CD4-positive, alpha-beta T cell treated with Interferon gamma for 1 hour (primary cell): Measurements from ENCODE around the gene FYTTD1.
A peak's percentile ranks its signal among the peaks of the same experiment; 100 is the strongest.

Source experiments
- DNase-seq: peaks from one replicate; pipeline ENCODE4 v3.0.0-alpha.2; 2020

The FYTTD1 gene

GRCh38 chr3:197737749-197738462 lies 11.8 kb upstream of the FYTTD1 start:
- no peak for DNase-seq

GRCh38 chr3:197742787-197743186 lies 6.9 kb upstream of the FYTTD1 start:
- no peak for DNase-seq

- no peak for DNase-seq
These were observed 3.5 kb upstream of the FYTTD1 start for GRCh38 chr3:197746209-197746608.

GRCh38 chr3:197746801-197747237 lies 2.9 kb upstream of the FYTTD1 start:
- DNase-seq: no peak

- no peak for DNase-seq
These were observed 927 bp upstream of the FYTTD1 start for GRCh38 chr3:197748597-197749314.

GRCh38 chr3:197749315-197749600 lies 425 bp upstream of the FYTTD1 start:
- DNase-seq: peak; percentile 74

GRCh38 chr3:197750396-197750831 lies 731 bp downstream of the FYTTD1 start:
- peak; percentile 66 for DNase-seq

GRCh38 chr3:197750858-197751737 lies 1.4 kb downstream of the FYTTD1 start:
- DNase-seq: peak; percentile 23

- DNase-seq: no peak
These were observed 2.4 kb downstream of the FYTTD1 start for GRCh38 chr3:197752107-197752506.

GRCh38 chr3:197753263-197753662 lies 3.6 kb downstream of the FYTTD1 start:
- no peak for DNase-seq

- no peak for DNase-seq
These were observed 7.0 kb downstream of the FYTTD1 start for GRCh38 chr3:197756704-197757103.

- no peak for DNase-seq
These were observed 8.8 kb downstream of the FYTTD1 start for GRCh38 chr3:197758512-197758911.

- DNase-seq: no peak
These were observed 12.1 kb downstream of the FYTTD1 start for GRCh38 chr3:197761784-197762183.

GRCh38 chr3:197775317-197775716 lies 25.6 kb downstream of the FYTTD1 start:
- no peak for DNase-seq

- no peak for DNase-seq
These were observed 32.5 kb downstream of the FYTTD1 start for GRCh38 chr3:197782230-197782629.

- no peak for DNase-seq
These were observed 34.4 kb downstream of the FYTTD1 start for GRCh38 chr3:197784019-197784585.

- DNase-seq: no peak
These were observed 37.7 kb downstream of the FYTTD1 start for GRCh38 chr3:197787412-197787811.

- DNase-seq: no peak
These were observed 39.6 kb downstream of the FYTTD1 start for GRCh38 chr3:197789309-197789708.

- DNase-seq: no peak
These were observed 40.4 kb downstream of the FYTTD1 start for GRCh38 chr3:197790033-197790432.

- peak; percentile 82 for DNase-seq
These were observed 41.6 kb downstream of the FYTTD1 start, which contains the start of gene LRCH3 for GRCh38 chr3:197791113-197791891. Gene LRCH3 (plus strand): TSS chr3:197791254. CDS start chr3:197791279, 25 bp downstream.

GRCh38 chr3:197791892-197792647 lies 42.4 kb downstream of the FYTTD1 start:
- peak; percentile 48 for DNase-seq
